Gastrocnemius medialis (tissue), 4 donors: ENCODE data around the gene SPPL3. TPM values are rescaled to one million over a fixed set of nuclear protein-coding genes. Genes with fewer than 3 reads are reported as not detected.

Experiments
- ATAC-seq, 2 donors: fragments of 150-250 bp; one replicate each; pipeline ENCODE4 v1.9.1; 2016
- DNase-seq, 2 donors: peaks; one replicate each; pipeline ENCODE4 v3.0.0-alpha.2; 2019
- H3K27ac ChIP-seq, 4 donors: fragments of 200-600 bp; sonication (generic); 1 replicate in 1 of 4; 2 replicates in 3 of 4; pipeline ENCODE4 v1.5.1; 2016 to 2018; ENCODE audit warnings: mild to moderate bottlenecking in 2 of 4, moderate library complexity in 1 of 4
- H3K27me3 ChIP-seq, 3 donors: fragments of 200-600 bp; sonication (generic) in 2 of 3; 1 replicate in 1 of 3; 2 replicates in 2 of 3; pipeline versions ENCODE4 v1.5.1 to v1.6.0; 2016 to 2019; ENCODE audit warnings: mild to moderate bottlenecking in 1 of 3, moderate library complexity in 1 of 3
- H3K36me3 ChIP-seq, 2 donors: fragments of 200-600 bp; sonication (generic) in 1 of 2; one replicate each; pipeline ENCODE4 v1.5.1; 2017 to 2018
- H3K4me1 ChIP-seq, 2 donors: fragments of 200-600 bp; sonication (generic) in 1 of 2; one replicate each; pipeline ENCODE4 v1.5.1; 2016 to 2017; ENCODE audit warnings: mild to moderate bottlenecking in 2 of 2
- H3K4me3 ChIP-seq, 4 donors: fragments of 200-600 bp; sonication (generic) in 3 of 4; 1 replicate in 1 of 4; 2 replicates in 3 of 4; pipeline ENCODE4 v1.5.1; 2016 to 2019; ENCODE audit warnings: mild to moderate bottlenecking in 2 of 4
- H3K9me3 ChIP-seq, 3 donors: fragments of 200-600 bp; sonication (generic) in 2 of 3; 1 replicate in 1 of 3; 2 replicates in 2 of 3; pipeline ENCODE4 v1.5.1; 2016 to 2019
- CTCF ChIP-seq, 5 experiments: fragments of 450-650 bp in 3 of 5; fragments of 200-600 bp in 2 of 5; sonication (generic) in 2 of 5; IDR thresholded peaks in 4 of 5; conservative IDR thresholded peaks in 1 of 5; 1 replicate in 4 of 5; 2 replicates in 1 of 5; pipeline ENCODE4 v1.5.1; 2016 to 2019; ENCODE audit warnings: antibody characterized with exemption in 5 of 5, mild to moderate bottlenecking in 3 of 5, moderate library complexity in 3 of 5
- POLR2A ChIP-seq, 2 donors: fragments of 450-650 bp; IDR thresholded peaks; one replicate each; pipeline ENCODE4 v1.6.1; 2017; ENCODE audit warnings: antibody characterized with exemption in 2 of 2, mild to moderate bottlenecking in 2 of 2, moderate library complexity in 2 of 2
- in situ Hi-C, 4 donors: fragments of 200-750 bp; cut with MboI; loops; one replicate each; pipeline versions ENCODE4 v1.15.0 to v1.8.0; 2017; ENCODE audit warnings: low sequenced_read_pairs in 4 of 4
- intact Hi-C: fragments of 100-400 bp; cut with DNase I; formaldehyde crosslinking; loops from one replicate; pipeline ENCODE4 v1.15.1; 2023; ENCODE audit warnings: low total_unique reads
- total RNA-seq, 4 donors: library from RNA; depleted of rRNA; stranded (reverse); fragments of >200 nt; gene quantifications; one replicate each; pipeline versions ENCODE4 v1.1.0 to v1.2.3, GENCODE V29; 2016

Gene SPPL3
- total RNA-seq, 4 donors from 2014 or later, result 10.1 to 21.3 (median 10.6) TPM

DNA sequence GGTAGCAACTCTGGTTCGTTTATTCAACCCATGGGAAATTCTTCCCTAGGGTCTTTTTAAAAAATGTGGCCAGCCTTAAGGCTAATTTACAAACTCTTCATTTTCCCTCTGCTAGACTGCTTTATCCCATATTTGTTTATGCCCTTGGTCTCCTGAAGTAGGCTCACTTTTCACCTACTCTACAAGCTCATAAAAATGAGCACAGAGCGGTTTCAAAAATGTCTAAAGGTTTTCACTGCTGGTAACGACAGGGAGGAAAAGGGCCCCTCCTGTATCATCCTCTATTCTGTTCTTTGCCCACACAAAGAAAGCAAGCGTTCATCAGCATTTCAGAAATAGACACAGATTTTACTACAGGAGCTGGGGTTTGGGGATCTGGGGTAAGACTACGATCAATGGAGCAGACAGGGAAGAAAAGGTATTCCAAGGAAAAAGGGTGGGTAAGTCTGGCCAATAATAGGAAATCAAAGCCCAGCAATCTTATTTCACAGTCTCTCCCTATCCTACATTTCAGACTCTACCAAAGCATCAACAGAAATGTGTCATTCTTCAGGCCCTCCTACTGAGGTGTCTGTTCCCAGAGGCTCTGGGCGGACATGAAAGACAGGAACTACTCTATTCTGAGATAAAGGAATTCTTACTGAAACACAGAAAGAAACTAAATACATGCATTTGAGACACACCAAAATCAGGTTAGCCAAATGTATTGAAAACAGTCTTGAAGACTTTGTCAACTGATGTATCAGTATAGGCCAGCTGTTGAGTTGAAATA, 86.4 kb downstream of the SPPL3 start:
- ATAC-seq (no peak), DNase-seq (no peak)
- H3K4me3 ChIP-seq, result no peak overlapping the region
- H3K9me3 ChIP-seq, result no peaks in the 10 kb centered on the region
- H3K27me3 ChIP-seq, result no peaks in the 10 kb centered on the region
- in situ Hi-C loops (no loop called here), intact Hi-C loops (no loop called here)
- no peaks in the 10 kb centered on the region for H3K36me3 ChIP-seq
- TF ChIP-seq CTCF (IDR thresholded peaks at IDR 0.05 in 4 of 5, conservative IDR thresholded peaks at IDR 0.05 in 1 of 5), result no peak
- TF ChIP-seq POLR2A (IDR thresholded peaks at IDR 0.05), result no peak
- peaks cover 19 to 27% of the 10 kb centered on the region in 2 donors for H3K4me1 ChIP-seq
- no peak overlapping the region for H3K27ac ChIP-seq

DNA sequence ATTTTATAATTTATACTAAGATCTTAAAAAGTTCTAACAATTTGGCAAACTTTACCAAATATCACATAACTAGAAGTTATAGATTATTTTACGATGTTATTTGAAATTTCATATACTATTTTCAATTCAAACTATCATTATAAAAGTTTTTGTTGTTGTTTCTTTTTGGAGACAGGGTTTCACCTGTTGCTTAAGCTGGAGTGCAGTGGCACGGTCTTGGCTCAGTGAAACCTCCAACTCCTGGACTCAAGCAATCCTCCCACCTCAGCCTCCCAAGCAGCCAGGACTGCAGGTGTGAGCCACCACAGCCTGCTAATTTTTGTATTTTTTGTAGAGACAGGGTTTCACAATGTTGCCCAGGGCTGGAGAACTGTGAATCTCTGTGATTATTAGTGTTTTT, 87.8 kb downstream of the SPPL3 start:
- no peaks in the 10 kb centered on the region for H3K36me3 ChIP-seq

GRCh38 chr12:120814903-120815429, 89.2 kb downstream of the SPPL3 start:
- peaks cover 19 to 22% of the 10 kb centered on the region in 2 donors for H3K4me1 ChIP-seq
- H3K4me3 ChIP-seq, result no peak overlapping the region
- no peaks in the 10 kb centered on the region for H3K9me3 ChIP-seq
- TF ChIP-seq CTCF (IDR thresholded peaks at IDR 0.05 in 4 of 5, conservative IDR thresholded peaks at IDR 0.05 in 1 of 5) (no peak), POLR2A (IDR thresholded peaks at IDR 0.05) (no peak)
- in situ Hi-C loops (no loop called here), intact Hi-C loops (no loop called here)
- DNase-seq (no peak), ATAC-seq (no peak)
- no peaks in the 10 kb centered on the region for H3K27me3 ChIP-seq
- no peaks in the 10 kb centered on the region for H3K36me3 ChIP-seq
- peak overlapping the region in 1 of 4 donors; percentile 15 for H3K27ac ChIP-seq

More for the DNA sequence above, 87.8 kb downstream of the SPPL3 start:
- DNase-seq (no peak), ATAC-seq (no peak)
- no peak overlapping the region for H3K4me3 ChIP-seq
- TF ChIP-seq CTCF (IDR thresholded peaks at IDR 0.05 in 4 of 5, conservative IDR thresholded peaks at IDR 0.05 in 1 of 5) (no peak), POLR2A (IDR thresholded peaks at IDR 0.05) (no peak)
- H3K27ac ChIP-seq, result no peak overlapping the region
- in situ Hi-C loops (no loop called here), intact Hi-C loops (no loop called here)
- H3K9me3 ChIP-seq, result no peaks in the 10 kb centered on the region
- H3K27me3 ChIP-seq, result no peaks in the 10 kb centered on the region
- peaks cover 19 to 23% of the 10 kb centered on the region in 2 donors for H3K4me1 ChIP-seq

GRCh38 chr12:120814203-120814902, 89.8 kb downstream of the SPPL3 start:
- TF ChIP-seq CTCF (IDR thresholded peaks at IDR 0.05 in 4 of 5, conservative IDR thresholded peaks at IDR 0.05 in 1 of 5), result no peak
- no peak for TF ChIP-seq POLR2A (IDR thresholded peaks at IDR 0.05)
- Histone ChIP-seq H3K27me3 (no peaks in the 10 kb centered on the region), H3K27ac (no peak overlapping the region), H3K4me3 (no peak overlapping the region), H3K9me3 (no peaks in the 10 kb centered on the region), H3K36me3 (no peaks in the 10 kb centered on the region), H3K4me1 (peaks cover 19 to 20% of the 10 kb centered on the region in 2 donors)
- DNase-seq (no peak), ATAC-seq (no peak)
- intact Hi-C loops, result no loop called here
- in situ Hi-C loops, result no loop called here
